Coronary artery (tissue), 2 donors: ENCODE data around the gene ADAMTS15.
A peak's percentile ranks its signal among the peaks of the same experiment; 100 is the strongest.

ENCODE experiments used
- DNase-seq: peaks from one replicate; pipeline ENCODE4 v3.0.0-alpha.2; 2017; ENCODE audit warnings: low spot score
- H3K27ac ChIP-seq, 2 donors: fragments of 200-600 bp; sonication (generic); one replicate each; pipeline ENCODE4 v1.5.1; 2016 to 2019
- H3K4me3 ChIP-seq: fragments of 200-600 bp; sonication (generic); 2 replicates; pipeline ENCODE4 v1.5.1; 2016; ENCODE audit warnings: mild to moderate bottlenecking, moderate library complexity
- CTCF ChIP-seq: fragments of 200-600 bp; sonication (generic); IDR thresholded peaks from one replicate; pipeline ENCODE4 v1.5.1; 2019; ENCODE audit warnings: antibody characterized with exemption

ADAMTS15 gene

DNA sequence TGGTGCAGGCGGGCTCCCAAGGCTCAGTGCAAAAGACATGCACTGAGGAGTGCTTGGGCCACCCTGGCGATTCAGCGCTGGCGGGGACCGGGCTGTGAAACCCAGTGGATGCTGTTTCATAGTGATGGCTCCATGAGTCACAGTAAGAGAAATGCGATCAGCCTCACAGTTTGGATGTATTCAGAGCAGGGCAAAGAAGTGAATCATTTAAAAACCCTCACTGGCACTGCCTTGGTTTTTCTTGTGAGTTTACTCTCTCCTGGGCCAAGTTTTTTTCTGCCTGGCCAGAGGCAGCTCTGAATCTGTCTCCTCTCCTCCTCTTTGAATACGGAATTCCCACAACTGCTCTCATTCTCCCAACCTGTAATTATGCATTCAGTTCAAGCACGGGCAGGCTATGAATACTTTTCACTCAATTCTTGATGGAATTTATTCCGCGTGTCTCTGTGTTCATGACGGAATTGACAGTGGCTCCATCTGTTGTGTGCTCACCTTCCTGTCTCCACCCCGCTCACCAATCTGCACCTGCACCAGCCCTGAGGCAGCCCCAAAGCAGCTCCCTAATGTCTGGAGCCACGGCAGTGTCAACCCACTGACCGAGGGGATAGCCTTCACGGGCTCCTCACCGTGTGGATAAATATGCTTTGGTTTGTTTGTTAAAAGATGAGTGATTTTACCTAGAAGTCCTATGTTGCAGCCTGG, 34.9 kb upstream of the ADAMTS15 start:
- H3K27ac ChIP-seq: peak overlapping the region in 1 of 2 donors; percentile 79
- TF ChIP-seq CTCF: no peak
- DNase-seq: no peak
- no peak overlapping the region for H3K4me3 ChIP-seq

- H3K4me3 ChIP-seq: no peak overlapping the region
- peak overlapping the region in 1 of 2 donors; percentile 26 for H3K27ac ChIP-seq
- TF ChIP-seq CTCF: no peak
- DNase-seq: no peak
Measured at GRCh38 chr11:130414107-130415080, 34.1 kb upstream of the ADAMTS15 start.

DNA sequence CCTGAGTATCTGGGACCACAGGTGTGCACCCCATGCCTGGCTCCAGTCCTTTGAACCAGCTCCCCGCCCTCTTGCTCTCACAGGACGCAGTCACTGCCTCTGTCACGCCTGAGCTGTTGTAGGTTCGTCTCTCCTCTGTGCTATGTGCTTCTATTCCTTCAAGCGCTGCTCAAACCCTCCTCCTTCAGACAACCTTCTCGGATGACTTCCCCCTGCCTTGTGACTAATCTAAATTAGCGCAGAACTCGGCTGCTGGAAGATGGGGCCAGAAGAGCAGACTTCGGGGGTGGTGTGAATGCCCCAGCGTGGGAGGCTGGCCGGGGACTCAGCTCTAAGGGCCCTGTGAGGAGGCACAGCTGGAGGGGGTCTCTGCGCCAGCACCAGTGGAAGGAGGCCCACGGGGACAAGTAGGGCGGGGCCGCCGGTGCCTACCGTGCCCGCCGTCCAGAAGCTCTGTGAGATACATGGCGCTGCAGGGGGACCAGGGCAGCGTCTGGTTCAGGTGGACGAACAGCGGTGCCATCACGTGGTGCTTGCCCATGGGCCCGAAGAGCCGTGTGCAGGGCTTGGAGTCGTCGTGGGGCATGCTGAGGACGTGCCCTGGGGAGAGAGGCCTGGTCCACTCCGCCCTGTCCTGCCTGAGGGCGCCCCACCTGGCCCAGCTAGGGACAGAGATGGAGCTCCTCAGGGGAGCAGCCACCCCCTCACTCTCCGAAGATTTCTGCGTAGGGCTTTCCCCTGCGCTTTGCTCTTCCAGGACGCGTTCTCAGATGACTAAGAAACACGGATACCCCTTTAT, 32.5 kb upstream of the ADAMTS15 start:
- no peak overlapping the region for H3K27ac ChIP-seq
- H3K4me3 ChIP-seq: no peak overlapping the region
- TF ChIP-seq CTCF: no peak
- no peak for DNase-seq

DNA sequence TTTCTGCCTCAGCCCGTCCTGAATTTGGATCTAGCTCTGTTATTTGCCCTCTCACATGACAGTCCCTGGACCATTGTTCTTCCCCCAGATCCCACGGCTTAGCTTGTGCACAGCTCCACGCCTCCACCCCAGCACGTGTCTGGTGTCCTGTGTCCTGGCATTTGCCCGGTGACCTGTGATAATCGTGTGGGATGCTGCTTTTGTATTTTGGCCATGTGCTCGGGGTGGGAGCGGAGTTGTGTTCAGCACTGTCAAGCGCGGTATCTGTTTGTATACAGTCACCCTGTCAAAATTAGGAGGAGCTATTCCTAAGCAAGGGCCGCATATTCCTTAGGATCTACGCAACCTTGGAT, 31.9 kb upstream of the ADAMTS15 start:
- TF ChIP-seq CTCF: no peak
- H3K27ac ChIP-seq: no peak overlapping the region
- no peak for DNase-seq
- no peak overlapping the region for H3K4me3 ChIP-seq

DNA sequence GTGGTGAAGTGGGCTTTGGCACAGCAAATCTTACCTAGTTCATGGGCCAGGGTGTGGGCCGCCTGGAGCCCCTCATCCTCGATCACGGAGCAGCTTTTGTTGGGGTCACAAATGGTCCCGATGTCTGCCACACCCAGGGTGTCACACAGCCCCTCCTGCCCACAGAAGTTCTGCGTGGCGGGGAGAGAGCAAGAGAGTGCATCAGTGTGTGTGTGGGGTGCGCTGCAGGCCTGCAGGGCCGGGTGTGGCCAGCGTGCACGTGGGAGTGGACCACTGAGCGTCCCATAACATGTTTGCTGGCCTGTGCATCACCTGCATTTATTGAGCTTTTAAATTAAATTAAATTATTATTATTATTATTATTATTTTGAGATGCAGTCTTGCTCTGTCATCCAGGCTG, 31.5 kb upstream of the ADAMTS15 start:
- DNase-seq: no peak
- no peak for TF ChIP-seq CTCF
- Histone ChIP-seq H3K4me3 (no peak overlapping the region), H3K27ac (no peak overlapping the region)

DNA sequence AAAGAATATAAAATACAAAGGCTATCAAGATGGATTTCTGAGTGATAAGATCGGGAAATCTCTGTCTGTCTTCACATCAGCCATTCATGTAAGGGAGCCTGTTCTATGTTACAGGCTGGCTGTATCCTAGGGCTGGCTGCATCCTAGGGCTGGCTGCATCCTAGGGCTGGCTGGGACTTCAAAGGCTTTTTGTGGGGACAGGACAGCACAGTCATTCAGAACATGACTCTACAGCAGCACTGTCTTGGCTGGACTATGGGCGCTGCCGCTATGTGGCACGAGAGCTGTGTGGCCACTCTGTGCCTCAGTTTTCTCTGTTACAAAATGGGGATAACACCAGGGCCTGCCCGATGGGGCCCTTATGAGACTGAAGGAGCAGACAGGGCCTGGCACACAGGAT, 30.2 kb upstream of the ADAMTS15 start:
- H3K4me3 ChIP-seq: no peak overlapping the region
- DNase-seq: no peak
- no peak for TF ChIP-seq CTCF

More for the DNA sequence above, 30.2 kb upstream of the ADAMTS15 start:
- H3K27ac ChIP-seq: peak overlapping the region in 1 of 2 donors; percentile 54
